GM12892 (cell line): ENCODE measurements around the gene HIF3A.

Experiments
- POLR2A ChIP-seq: IDR thresholded peaks from 2 replicates; pipeline ENCODE4 v1.6.1; 2011; ENCODE audit warnings: low read depth, low read length, control low read depth
- POLR2AphosphoS5 ChIP-seq: IDR thresholded peaks from 2 replicates; pipeline ENCODE4 v1.6.1; 2011; ENCODE audit warnings: low read depth, low read length, control low read depth
- TAF1 ChIP-seq: IDR thresholded peaks from 2 replicates; pipeline ENCODE4 v1.6.1; 2011; ENCODE audit warnings: low read depth, mild to moderate bottlenecking, control low read depth, low read length, borderline replicate concordance

GRCh38 chr19:46383171-46383815 lies 86.5 kb downstream of the HIF3A start:
- TF ChIP-seq POLR2A (no peak), TAF1 (no peak), POLR2AphosphoS5 (no peak)
